ENCODE measurements around the gene RPL23. TPM values are rescaled to one million over a fixed set of nuclear protein-coding genes. Genes with fewer than 3 reads are reported as not detected.

The RPL23 gene
- total RNA-seq: 1,000 to 10,000 TPM; 2,328 to 2,756 (median 2,634) TPM

DNA sequence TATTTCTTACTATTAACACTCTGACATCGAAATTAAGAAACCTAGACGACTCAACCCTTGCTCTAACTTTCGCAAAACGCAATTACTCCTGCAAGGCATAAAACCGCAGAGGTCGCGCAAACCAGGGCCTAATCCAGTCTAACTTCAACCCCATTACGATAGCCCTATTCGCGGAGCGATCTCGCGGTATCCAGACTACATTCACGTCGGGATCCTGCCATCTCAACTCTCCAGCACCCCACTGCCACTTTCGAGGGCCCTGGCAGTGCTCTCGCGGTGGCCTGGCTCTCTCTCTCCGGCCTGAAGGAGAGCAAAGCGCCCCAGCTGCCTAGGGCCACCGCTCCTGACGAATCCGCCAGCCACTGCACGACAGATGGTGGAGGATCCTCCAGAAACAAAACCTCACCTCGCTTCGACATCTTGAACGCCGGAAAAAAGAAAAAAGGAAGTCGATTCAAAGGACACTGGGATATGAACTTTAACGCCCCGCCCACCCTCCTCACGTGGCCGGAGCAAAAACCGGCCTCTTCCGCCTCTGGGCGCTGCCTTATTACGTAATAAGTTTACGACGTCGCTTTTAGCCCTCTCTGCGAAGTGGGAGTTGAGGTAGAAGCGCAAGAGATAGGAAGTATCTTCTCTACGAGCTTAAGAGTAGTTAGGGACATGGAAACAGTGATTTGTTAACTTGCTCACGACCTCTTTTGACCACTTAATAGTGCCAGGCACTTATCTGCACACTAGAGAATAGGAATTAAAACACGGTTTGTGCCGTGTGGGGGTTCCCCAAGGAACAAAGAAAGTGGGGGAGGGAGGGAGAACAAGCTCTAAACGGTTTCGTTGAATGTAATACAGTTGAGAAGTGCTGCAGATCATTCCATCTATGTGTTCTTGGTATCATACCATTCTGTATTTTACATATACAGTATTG, at the start of gene RPL23:
TSS of gene RPL23 (minus strand) at position 430 of the 928 bp plus-strand sequence. CDS start at position 419, 11 bp downstream.
- TF ChIP-seq, protein P1, sequence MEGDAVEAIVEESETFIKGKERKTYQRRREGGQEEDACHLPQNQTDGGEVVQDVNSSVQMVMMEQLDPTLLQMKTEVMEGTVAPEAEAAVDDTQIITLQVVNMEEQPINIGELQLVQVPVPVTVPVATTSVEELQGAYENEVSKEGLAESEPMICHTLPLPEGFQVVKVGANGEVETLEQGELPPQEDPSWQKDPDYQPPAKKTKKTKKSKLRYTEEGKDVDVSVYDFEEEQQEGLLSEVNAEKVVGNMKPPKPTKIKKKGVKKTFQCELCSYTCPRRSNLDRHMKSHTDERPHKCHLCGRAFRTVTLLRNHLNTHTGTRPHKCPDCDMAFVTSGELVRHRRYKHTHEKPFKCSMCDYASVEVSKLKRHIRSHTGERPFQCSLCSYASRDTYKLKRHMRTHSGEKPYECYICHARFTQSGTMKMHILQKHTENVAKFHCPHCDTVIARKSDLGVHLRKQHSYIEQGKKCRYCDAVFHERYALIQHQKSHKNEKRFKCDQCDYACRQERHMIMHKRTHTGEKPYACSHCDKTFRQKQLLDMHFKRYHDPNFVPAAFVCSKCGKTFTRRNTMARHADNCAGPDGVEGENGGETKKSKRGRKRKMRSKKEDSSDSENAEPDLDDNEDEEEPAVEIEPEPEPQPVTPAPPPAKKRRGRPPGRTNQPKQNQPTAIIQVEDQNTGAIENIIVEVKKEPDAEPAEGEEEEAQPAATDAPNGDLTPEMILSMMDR (IDR thresholded peaks at IDR 0.05; ENCODE audit: low read depth): no peak

DNA sequence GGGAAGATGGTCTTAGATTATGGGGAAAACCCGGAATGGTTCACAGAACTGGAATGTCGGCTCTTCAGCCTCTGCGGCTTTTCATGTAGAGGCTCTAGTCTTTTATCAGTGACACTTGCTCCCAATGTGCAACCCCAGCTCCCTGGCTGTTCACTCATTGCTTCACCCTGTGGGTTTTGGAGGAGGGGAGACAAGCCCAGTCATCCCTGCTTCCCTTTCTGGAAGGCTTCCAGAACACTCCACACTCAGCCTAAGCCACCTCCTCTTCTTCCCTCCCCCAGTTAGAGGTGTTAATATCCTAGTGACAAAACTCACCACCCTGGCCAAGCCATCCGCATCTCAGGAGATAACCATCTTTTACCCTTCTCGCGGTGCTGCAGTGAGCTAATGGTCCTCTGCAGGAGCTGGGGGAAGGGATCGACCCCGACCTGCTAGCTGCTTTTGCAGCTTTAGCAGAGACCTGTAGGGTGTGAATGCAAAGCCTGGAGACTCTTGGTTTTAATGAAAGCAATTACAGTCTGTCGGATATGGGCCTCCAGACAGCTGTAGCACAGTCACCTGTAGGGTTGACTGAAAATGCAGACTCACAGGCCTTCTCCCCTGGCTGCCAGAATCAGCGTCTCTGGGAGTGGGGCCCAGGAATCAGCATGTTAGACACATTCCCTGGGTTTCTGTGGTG, 47.6 kb upstream of the RPL23 start:
- TF ChIP-seq, protein P1 (IDR thresholded peaks at IDR 0.05; ENCODE audit: low read depth): no peak

DNA sequence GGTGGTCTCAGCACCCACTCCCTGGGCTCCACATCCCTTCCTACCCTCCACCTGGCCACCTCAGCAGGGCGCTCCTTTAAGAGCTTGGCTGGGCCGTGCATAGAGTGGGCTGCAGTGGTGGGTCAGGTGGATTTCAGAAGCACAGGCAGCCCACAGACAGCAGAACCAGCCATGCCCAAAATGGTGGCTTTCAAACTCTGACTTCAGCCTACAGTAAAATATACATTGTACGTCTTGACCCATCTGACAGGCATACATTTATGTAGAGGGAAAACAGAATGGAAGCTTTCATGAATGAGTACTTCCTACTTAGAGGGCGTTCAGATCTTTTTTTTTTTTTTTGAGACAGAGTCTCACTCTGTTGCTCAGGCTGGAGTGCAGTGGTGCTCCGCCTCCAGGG, 45.9 kb upstream of the RPL23 start:
- TF ChIP-seq, protein P1 (IDR thresholded peaks at IDR 0.05; ENCODE audit: low read depth): no peak

DNA sequence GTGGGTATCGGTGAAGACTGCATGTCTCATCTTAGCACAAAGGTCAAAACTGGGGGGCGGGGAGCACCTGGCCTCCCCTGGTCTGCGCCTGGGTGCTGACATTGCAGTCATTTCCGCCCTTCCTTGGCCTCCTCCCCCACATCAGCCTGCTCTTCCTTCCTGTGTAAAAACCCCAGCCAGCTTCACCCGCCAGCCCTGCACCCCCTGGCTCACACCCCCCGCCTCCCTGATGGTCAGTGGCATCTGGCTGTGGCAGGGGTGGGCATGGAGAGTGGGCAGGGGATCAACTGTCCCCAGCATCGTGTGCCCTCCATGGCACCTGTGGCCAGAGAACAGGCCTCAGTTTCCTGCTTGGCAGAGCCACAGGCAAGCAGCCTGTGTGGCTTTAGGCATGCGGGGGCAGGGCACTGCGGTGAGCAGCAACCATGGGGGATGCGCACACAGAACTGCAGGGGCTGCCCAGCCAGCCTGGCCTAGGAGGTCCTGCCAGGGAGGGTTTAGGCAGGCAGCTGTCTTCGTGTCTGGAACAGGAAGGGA, 45.4 kb upstream of the RPL23 start:
- TF ChIP-seq, protein P1 (IDR thresholded peaks at IDR 0.05; ENCODE audit: low read depth): no peak

DNA sequence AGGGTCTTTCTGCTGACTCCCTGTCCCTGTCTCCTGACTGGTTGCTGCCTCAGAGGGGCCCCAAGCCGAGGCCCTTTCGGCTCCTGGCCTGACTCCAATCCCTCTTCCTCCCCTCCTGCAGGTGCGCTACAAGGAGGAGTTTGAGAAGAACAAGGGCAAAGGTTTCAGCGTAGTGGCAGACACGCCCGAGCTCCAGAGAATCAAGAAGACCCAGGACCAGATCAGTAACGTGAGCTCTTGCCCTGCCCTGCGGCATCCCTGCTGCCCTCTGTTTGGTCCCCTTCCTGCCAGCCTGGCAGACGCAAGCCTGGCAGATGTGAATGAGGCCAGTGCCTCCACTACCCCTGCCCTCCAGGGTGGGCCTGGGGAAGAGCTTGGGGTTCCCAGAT, 44.8 kb upstream of the RPL23 start:
- TF ChIP-seq, protein P1 (IDR thresholded peaks at IDR 0.05; ENCODE audit: low read depth): no peak

DNA sequence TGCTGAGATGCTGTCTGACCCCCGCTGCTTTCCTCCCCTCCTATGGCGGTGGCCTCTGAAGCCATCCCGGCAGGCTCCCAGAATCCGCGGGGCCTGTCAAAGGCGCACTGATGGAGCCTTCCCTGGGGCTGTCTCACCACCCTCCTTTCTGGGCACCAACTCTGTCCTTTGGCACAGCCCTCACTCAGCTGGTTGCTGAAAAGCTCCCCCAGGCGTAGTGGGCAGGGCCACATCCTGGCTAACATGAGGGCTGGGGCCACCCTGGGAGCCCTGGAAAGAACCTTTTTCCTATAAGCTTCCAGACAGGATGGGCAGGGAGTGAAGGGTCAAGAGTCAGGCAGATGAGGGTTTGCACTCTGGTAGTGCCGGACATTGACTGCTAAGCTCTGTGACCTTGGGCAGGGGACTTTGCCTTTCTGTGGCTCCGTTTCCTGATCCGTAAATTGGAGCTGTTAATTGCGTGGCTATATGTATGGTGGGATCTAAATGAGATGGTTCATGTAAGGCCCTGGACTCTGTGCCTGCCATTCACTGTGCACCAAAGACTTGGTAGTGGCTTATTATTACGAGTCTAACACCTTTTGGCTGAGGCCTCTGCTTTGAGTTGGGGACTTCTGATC, 44.3 kb upstream of the RPL23 start:
- TF ChIP-seq, protein P1 (IDR thresholded peaks at IDR 0.05; ENCODE audit: low read depth): no peak

All from subcutaneous adipose tissue (tissue), 4 donors.